Posterior cingulate gyrus (tissue), 11 donors: Measurements from ENCODE around the gene OR10V1.
A peak's percentile ranks its signal among the peaks of the same experiment; 100 is the strongest.

Experiments
- DNase-seq, 10 donors: peaks; one replicate each; pipeline versions ENCODE4 v3.0.0 to v3.0.0-alpha.2; 2020 to 2021; ENCODE audit warnings: mixed read lengths in 3 of 10
- intact Hi-C: fragments of 100-400 bp; cut with DNase I; formaldehyde crosslinking; loops from one replicate; pipeline ENCODE4 v1.15.1; 2023

The OR10V1 gene

DNA sequence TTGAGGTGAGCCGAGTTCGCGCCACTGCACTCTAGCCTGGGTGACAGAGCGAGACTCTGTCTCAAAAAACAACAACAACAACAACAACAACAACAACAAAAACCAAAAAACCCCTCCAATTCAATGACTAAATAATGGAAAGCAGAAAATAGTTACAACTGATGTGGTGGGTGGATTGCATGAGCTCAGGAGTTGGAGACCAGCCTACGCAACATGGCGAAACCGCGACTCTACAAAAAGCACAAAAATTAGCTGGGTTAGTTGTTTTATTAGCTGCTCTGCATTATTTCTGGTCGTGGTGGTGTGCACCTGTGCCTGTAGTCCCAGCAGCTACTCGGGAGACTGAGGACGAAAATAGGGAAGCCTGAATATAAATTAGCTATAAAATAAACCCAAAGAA lies 42.2 kb downstream of the OR10V1 start:
- no peak for DNase-seq
- intact Hi-C loops, result no loop called here

DNA sequence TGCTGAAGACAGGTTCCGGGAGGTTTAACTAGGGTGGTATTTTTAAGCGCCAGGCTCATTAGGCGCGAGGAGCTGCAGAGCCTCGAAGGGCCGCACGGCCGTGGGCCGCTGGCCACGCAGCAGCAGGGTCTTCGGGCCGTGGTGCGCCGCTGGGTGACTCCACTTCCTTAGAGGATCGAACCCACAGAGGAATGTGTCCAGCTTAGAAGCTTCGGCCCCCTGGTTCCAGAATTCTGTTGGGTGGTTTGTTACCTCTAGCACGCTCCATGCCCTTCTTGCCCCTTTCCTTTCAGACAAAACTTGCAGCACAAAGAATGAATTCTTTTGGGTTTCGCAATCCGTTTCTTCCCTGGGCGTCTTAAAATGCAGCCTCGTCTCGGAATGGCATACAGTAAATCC lies 44.0 kb downstream of the OR10V1 start:
- intact Hi-C loops, result loop anchor here (1.0 to 5.0 kb wide), 4 partner anchors 53 to 133 kb away; partner anchors contain the start of gene STX3
- DNase-seq, result peak in 9 of 10 donors; percentile 19 to 90 (median 45)

DNA sequence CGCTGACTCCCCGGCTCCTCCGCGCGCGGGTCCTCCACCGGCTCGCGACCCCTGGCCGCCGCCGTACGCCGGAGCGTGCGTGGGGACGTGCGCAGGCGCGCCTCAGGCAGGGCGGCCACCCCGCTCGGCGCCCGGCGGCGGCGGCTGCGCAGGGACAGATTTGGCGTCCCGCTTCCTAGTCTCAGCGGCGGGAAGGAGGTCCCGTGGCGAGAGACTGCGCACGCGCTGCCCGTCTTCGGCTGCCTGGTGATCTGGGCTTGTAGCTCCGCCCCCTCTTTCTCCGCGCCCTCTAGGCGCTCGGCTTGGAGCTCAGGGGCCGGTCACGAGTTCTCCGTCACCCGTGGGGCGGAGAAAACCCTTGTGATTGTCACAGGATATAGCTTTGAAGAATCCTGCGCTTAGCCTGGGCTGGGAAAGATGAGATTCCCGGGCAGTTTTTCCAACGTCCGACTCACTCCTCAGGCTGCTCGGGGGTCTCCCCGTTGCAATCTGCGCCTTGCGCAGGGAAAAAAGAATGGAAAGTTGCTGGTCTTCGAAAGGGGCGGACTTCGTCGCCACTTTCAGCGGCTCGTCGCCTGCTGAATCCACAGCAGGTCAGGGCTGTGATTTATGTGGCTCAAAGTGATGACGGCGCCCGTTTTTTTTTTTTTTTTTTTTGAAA lies 44.6 kb downstream of the OR10V1 start, which contains the start of gene PATL1:
Gene PATL1 (minus strand): TSS at position 88 of the 661 bp plus-strand sequence. CDS start 142 bp downstream, outside the sequence.
- DNase-seq, result peak; percentile 98 to 100 (median 98)
- intact Hi-C loops, result loop anchor here (1.0 to 5.0 kb wide), 4 partner anchors 53 to 133 kb away; partner anchors contain the start of gene STX3

DNA sequence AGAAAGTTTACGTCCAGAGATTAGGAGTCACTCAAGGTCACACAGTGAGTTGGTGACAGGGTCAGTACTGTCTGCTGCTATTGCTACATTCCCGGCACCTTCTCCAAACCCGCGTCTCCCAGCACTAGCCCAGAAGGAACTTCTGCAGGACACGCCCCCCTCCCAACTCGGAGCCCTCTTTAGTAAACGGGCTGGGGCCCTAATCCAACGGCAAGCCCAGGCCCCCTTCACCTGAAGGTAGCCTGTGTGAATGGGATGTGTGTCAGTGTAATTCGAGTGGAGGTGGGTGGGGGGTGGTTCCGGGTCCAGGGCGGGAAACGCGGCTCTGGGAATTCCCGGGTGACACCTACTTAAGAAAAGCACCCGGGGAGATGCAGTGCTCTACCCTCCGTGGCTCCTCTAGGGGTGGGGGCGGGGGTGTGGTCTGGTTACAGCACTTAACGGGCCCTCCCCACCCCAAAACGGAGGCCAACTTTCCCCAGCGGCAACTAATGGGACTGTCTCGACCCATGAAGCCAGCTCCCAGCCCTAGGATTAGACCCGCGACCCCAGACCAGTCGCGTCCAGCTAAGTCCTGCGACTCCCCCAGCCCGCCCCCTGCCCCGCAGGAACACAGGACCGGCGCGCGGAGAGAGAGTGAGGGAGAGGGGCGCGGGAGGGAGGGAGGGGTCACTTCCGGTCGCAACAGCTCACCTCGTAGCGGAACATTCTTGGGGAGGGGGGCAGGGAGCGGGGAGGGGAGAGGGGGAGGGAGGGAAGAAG lies 45.3 kb downstream of the OR10V1 start:
- DNase-seq, result peak in 5 of 10 donors; percentile 11 to 87 (median 30)
- intact Hi-C loops, result loop anchor here (5.0 kb wide), 2 partner anchors 116 to 134 kb away; no protein-coding TSS in a partner anchor

DNA sequence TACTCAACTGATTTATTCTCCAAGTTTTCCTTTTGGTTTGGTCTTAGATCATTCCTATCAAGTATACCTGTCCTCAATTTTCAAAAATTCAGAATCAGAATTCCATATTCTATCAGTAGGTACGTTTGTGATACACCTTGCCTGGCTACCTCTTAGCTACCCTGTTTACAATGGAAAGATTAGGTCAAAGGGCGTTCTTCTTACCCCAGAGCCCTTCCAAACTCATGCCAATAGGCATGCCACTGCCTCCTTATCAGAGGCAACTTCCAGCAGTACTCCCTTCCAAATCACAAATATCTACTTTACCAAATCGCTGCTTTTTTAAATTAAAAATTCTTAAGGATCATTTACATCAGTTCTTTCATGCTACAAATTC lies 45.8 kb downstream of the OR10V1 start:
- intact Hi-C loops, result loop anchor here (5.0 kb wide), 2 partner anchors 115 to 135 kb away; no protein-coding TSS in a partner anchor
- DNase-seq, result no peak

DNA sequence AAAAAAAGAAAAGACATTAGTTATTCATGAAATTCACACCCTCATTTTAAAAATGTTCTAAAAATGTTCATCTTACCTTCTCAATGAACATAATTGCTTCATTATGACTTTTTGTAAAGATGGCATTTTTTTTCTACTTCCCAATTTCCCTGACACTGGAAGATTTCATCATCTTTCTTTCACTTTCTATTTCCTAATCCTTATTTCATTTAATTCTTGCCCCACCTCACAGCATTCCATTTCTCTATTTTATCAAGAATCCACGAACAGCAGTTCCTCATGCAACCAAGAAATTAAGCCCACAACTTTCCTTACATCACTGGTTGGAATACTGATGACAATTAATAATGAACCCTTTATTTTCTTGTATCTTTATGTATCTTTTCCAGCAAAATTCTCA lies 46.7 kb downstream of the OR10V1 start:
- DNase-seq, result no peak
- intact Hi-C loops, result loop anchor here (5.0 kb wide), 2 partner anchors 115 to 135 kb away; no protein-coding TSS in a partner anchor
